MG63 (cell line): ENCODE measurements around the gene SPRED2. TPM values are rescaled to one million over a fixed set of nuclear protein-coding genes. Genes with fewer than 3 reads are reported as not detected.

Experiments
- DNase-seq: peaks from one replicate; pipeline ENCODE4 v3.0.0-alpha.2; 2020
- H3K27me3 ChIP-seq: fragments of 250-450 bp; sonication (Bioruptor Pico); 2 replicates; pipeline ENCODE4 v1.5.1; 2020; ENCODE audit warnings: mild to moderate bottlenecking, moderate library complexity
- H3K36me3 ChIP-seq: fragments of 250-450 bp; sonication (Bioruptor Pico); 2 replicates; pipeline ENCODE4 v1.5.1; 2020; ENCODE audit warnings: mild to moderate bottlenecking, moderate library complexity
- H3K4me3 ChIP-seq: fragments of 250-450 bp; sonication (Bioruptor Pico); 2 replicates; pipeline ENCODE4 v1.5.1; 2020; ENCODE audit warnings: mild to moderate bottlenecking, moderate library complexity
- H3K9me3 ChIP-seq: fragments of 250-450 bp; sonication (Bioruptor Pico); 2 replicates; pipeline ENCODE4 v1.5.1; 2020; ENCODE audit warnings: mild to moderate bottlenecking, moderate library complexity
- total RNA-seq: library from RNA; depleted of rRNA; stranded (reverse); fragments of >200 nt; shearing (Covaris generic); gene quantifications from 2 replicates; pipeline ENCODE4 v1.2.3, GENCODE V29; 2014; ENCODE audit warnings: low replicate concordance; rRNA removed

The SPRED2 gene
- total RNA-seq = 1.7 and 3.8 TPM in 2 replicates

- Histone ChIP-seq H3K36me3 (peaks cover 15% of the 10 kb centered on the region), H3K4me3 (peak within 1 kb of the TSS; percentile 96), H3K9me3 (no peaks in the 10 kb centered on the region), H3K27me3 (no peaks in the 10 kb centered on the region)
- DNase-seq = peak; percentile 91
These were observed at the start of gene SPRED2 for GRCh38 chr2:65432227-65433190. Gene SPRED2 (minus strand): TSS chr2:65432599. CDS start chr2:65431987, 612 bp downstream.

GRCh38 chr2:65481961-65482360 lies 49.6 kb upstream of the SPRED2 start:
- DNase-seq = no peak
- Histone ChIP-seq H3K4me3 (no peak overlapping the region), H3K36me3 (no peaks in the 10 kb centered on the region), H3K27me3 (no peaks in the 10 kb centered on the region), H3K9me3 (no peaks in the 10 kb centered on the region)

- Histone ChIP-seq H3K4me3 (no peak overlapping the region), H3K9me3 (no peaks in the 10 kb centered on the region; the same call in 1 of the 2 replicates), H3K36me3 (no peaks in the 10 kb centered on the region), H3K27me3 (no peaks in the 10 kb centered on the region)
- DNase-seq = no peak
These were observed 47.1 kb upstream of the SPRED2 start for GRCh38 chr2:65479524-65479923.

GRCh38 chr2:65478498-65479135 lies 46.2 kb upstream of the SPRED2 start:
- H3K4me3 ChIP-seq = no peak overlapping the region
- no peaks in the 10 kb centered on the region for H3K27me3 ChIP-seq
- H3K36me3 ChIP-seq = no peaks in the 10 kb centered on the region
- DNase-seq = no peak
- no peaks in the 10 kb centered on the region; the same call in 1 of the 2 replicates for H3K9me3 ChIP-seq

GRCh38 chr2:65477590-65477989 lies 45.2 kb upstream of the SPRED2 start:
- DNase-seq = no peak
- Histone ChIP-seq H3K36me3 (no peaks in the 10 kb centered on the region), H3K27me3 (no peaks in the 10 kb centered on the region), H3K4me3 (no peak overlapping the region), H3K9me3 (no peaks in the 10 kb centered on the region; the same call in 1 of the 2 replicates)

GRCh38 chr2:65476778-65477177 lies 44.4 kb upstream of the SPRED2 start:
- no peaks in the 10 kb centered on the region for H3K27me3 ChIP-seq
- H3K9me3 ChIP-seq = no peaks in the 10 kb centered on the region; the same call in 1 of the 2 replicates
- no peak overlapping the region for H3K4me3 ChIP-seq
- no peaks in the 10 kb centered on the region for H3K36me3 ChIP-seq
- no peak for DNase-seq

- DNase-seq = no peak
- Histone ChIP-seq H3K4me3 (no peak overlapping the region), H3K9me3 (no peaks in the 10 kb centered on the region; the same call in 1 of the 2 replicates), H3K27me3 (no peaks in the 10 kb centered on the region), H3K36me3 (no peaks in the 10 kb centered on the region)
These were observed 42.6 kb upstream of the SPRED2 start for GRCh38 chr2:65475000-65475399.

- no peaks in the 10 kb centered on the region for H3K36me3 ChIP-seq
- H3K4me3 ChIP-seq = no peak overlapping the region
- H3K27me3 ChIP-seq = no peaks in the 10 kb centered on the region
- no peaks in the 10 kb centered on the region; the same call in 1 of the 2 replicates for H3K9me3 ChIP-seq
- DNase-seq = no peak
These were observed 40.6 kb upstream of the SPRED2 start for GRCh38 chr2:65473045-65473444.

GRCh38 chr2:65471409-65471808 lies 39.0 kb upstream of the SPRED2 start:
- DNase-seq = no peak
- no peaks in the 10 kb centered on the region; the same call in 1 of the 2 replicates for H3K9me3 ChIP-seq

GRCh38 chr2:65466551-65466950 lies 34.2 kb upstream of the SPRED2 start:
- no peaks in the 10 kb centered on the region for H3K27me3 ChIP-seq
- no peaks in the 10 kb centered on the region for H3K9me3 ChIP-seq
- DNase-seq = no peak
- no peak overlapping the region for H3K4me3 ChIP-seq
- no peaks in the 10 kb centered on the region for H3K36me3 ChIP-seq

More at GRCh38 chr2:65471409-65471808, 39.0 kb upstream of the SPRED2 start:
- H3K27me3 ChIP-seq = no peaks in the 10 kb centered on the region
- no peak overlapping the region for H3K4me3 ChIP-seq
- no peaks in the 10 kb centered on the region for H3K36me3 ChIP-seq

- H3K36me3 ChIP-seq = no peaks in the 10 kb centered on the region
- H3K9me3 ChIP-seq = no peaks in the 10 kb centered on the region
- no peak for DNase-seq
- H3K4me3 ChIP-seq = no peak overlapping the region
- H3K27me3 ChIP-seq = no peaks in the 10 kb centered on the region
These were observed 33.5 kb upstream of the SPRED2 start for GRCh38 chr2:65465857-65466256.

- Histone ChIP-seq H3K9me3 (no peaks in the 10 kb centered on the region), H3K4me3 (no peak overlapping the region), H3K27me3 (no peaks in the 10 kb centered on the region), H3K36me3 (no peaks in the 10 kb centered on the region)
- DNase-seq = no peak
These were observed 32.7 kb upstream of the SPRED2 start for GRCh38 chr2:65465124-65465523.

GRCh38 chr2:65464604-65465003 lies 32.2 kb upstream of the SPRED2 start:
- H3K9me3 ChIP-seq = no peaks in the 10 kb centered on the region
- H3K36me3 ChIP-seq = no peaks in the 10 kb centered on the region
- DNase-seq = no peak
- H3K27me3 ChIP-seq = no peaks in the 10 kb centered on the region
- no peak overlapping the region for H3K4me3 ChIP-seq

- H3K4me3 ChIP-seq = no peak overlapping the region
- peak; percentile 16 for DNase-seq
- no peaks in the 10 kb centered on the region for H3K27me3 ChIP-seq
- no peaks in the 10 kb centered on the region for H3K9me3 ChIP-seq
- no peaks in the 10 kb centered on the region for H3K36me3 ChIP-seq
These were observed 26.6 kb upstream of the SPRED2 start for GRCh38 chr2:65458999-65459398.

- H3K36me3 ChIP-seq = no peaks in the 10 kb centered on the region
- H3K4me3 ChIP-seq = no peak overlapping the region
- H3K9me3 ChIP-seq = no peaks in the 10 kb centered on the region
- no peaks in the 10 kb centered on the region for H3K27me3 ChIP-seq
- no peak for DNase-seq
These were observed 24.5 kb upstream of the SPRED2 start for GRCh38 chr2:65456886-65457285.

GRCh38 chr2:65456064-65456463 lies 23.7 kb upstream of the SPRED2 start:
- Histone ChIP-seq H3K4me3 (no peak overlapping the region), H3K27me3 (no peaks in the 10 kb centered on the region), H3K9me3 (no peaks in the 10 kb centered on the region), H3K36me3 (no peaks in the 10 kb centered on the region)
- no peak for DNase-seq

- Histone ChIP-seq H3K4me3 (no peak overlapping the region), H3K9me3 (no peaks in the 10 kb centered on the region), H3K36me3 (no peaks in the 10 kb centered on the region), H3K27me3 (no peaks in the 10 kb centered on the region)
- no peak for DNase-seq
These were observed 21.5 kb upstream of the SPRED2 start for GRCh38 chr2:65453916-65454315.
